NCI-H2171 (cell line): ENCODE data around the gene DUSP8.
"Not testable (repeated sequence)": the region's sequence is repeated elsewhere in the genome, so short reads cannot be mapped to it uniquely, and the experiment has no call there.

Experiments used
- DNase-seq: peaks from one replicate; lab custom pipeline; 2025; lab: John Stamatoyannopoulos, UW

The DUSP8 gene

GRCh38 chr11:1572197-1573076 lies at the start of gene DUSP8:
TSS of gene DUSP8 (minus strand) at chr11:1572271. CDS start at chr11:1565826, 6,445 bp downstream.
- peak; percentile 55 for DNase-seq

GRCh38 chr11:1619449-1619848 lies 47.4 kb upstream of the DUSP8 start:
- DNase-seq = no peak

- no peak for DNase-seq
Observed at GRCh38 chr11:1618231-1618630, 46.2 kb upstream of the DUSP8 start.

GRCh38 chr11:1608363-1608762 lies 36.3 kb upstream of the DUSP8 start, which contains the start of gene KRTAP5-3:
TSS of gene KRTAP5-3 (minus strand) at chr11:1608463. CDS start at chr11:1608385, 78 bp downstream.
- no peak for DNase-seq

- DNase-seq = not testable (repeated sequence)
Observed at GRCh38 chr11:1607901-1608300, 35.8 kb upstream of the DUSP8 start.

- not testable (repeated sequence) for DNase-seq
Observed at GRCh38 chr11:1607156-1607845, 35.2 kb upstream of the DUSP8 start.

- not testable (repeated sequence) for DNase-seq
Observed at GRCh38 chr11:1605923-1606322, 33.9 kb upstream of the DUSP8 start.

- no peak for DNase-seq
Observed at GRCh38 chr11:1604711-1605110, 32.6 kb upstream of the DUSP8 start.

GRCh38 chr11:1604181-1604580 lies 32.1 kb upstream of the DUSP8 start:
- no peak for DNase-seq

- DNase-seq = no peak
Observed at GRCh38 chr11:1603629-1604028, 31.6 kb upstream of the DUSP8 start.

- not testable (repeated sequence) for DNase-seq
Observed at GRCh38 chr11:1601663-1602062, 29.6 kb upstream of the DUSP8 start.

GRCh38 chr11:1600626-1601025 lies 28.6 kb upstream of the DUSP8 start:
- no peak for DNase-seq

- no peak for DNase-seq
Observed at GRCh38 chr11:1598816-1599215, 26.7 kb upstream of the DUSP8 start.

GRCh38 chr11:1598406-1598805 lies 26.3 kb upstream of the DUSP8 start:
- DNase-seq = not testable (repeated sequence)

GRCh38 chr11:1597994-1598380 lies 25.9 kb upstream of the DUSP8 start, which contains the start of gene KRTAP5-2:
TSS of gene KRTAP5-2 (minus strand) at chr11:1598294. CDS start at chr11:1598250, 44 bp downstream.
- DNase-seq = no peak

GRCh38 chr11:1597331-1597993 lies 25.4 kb upstream of the DUSP8 start:
- DNase-seq = no peak

- DNase-seq = not testable (repeated sequence)
Observed at GRCh38 chr11:1596576-1597121, 24.6 kb upstream of the DUSP8 start.

GRCh38 chr11:1595994-1596575 lies 24.0 kb upstream of the DUSP8 start:
- DNase-seq = not testable (repeated sequence)

- DNase-seq = no peak
Observed at GRCh38 chr11:1592628-1593027, 20.6 kb upstream of the DUSP8 start.

- no peak for DNase-seq
Observed at GRCh38 chr11:1589996-1590395, 17.9 kb upstream of the DUSP8 start.

- DNase-seq = not testable (repeated sequence)
Observed at GRCh38 chr11:1589191-1589963, 17.3 kb upstream of the DUSP8 start.
